Suprapubic skin (tissue), 4 donors: ENCODE measurements around the gene NOS1AP. TPM values are rescaled to one million over a fixed set of nuclear protein-coding genes. Genes with fewer than 3 reads are reported as not detected.

Experiments
- DNase-seq, 2 donors: peaks; one replicate each; pipeline ENCODE4 v3.0.0-alpha.2; 2019; ENCODE audit warnings: low spot score in 2 of 2
- H3K27ac ChIP-seq: fragments of 200-600 bp; sonication (generic); one replicate; pipeline ENCODE4 v1.5.1; 2019
- H3K27me3 ChIP-seq: fragments of 200-600 bp; sonication (generic); one replicate; pipeline ENCODE4 v1.5.1; 2019
- H3K36me3 ChIP-seq: fragments of 200-600 bp; sonication (generic); one replicate; pipeline ENCODE4 v1.5.1; 2019
- H3K4me1 ChIP-seq: fragments of 200-600 bp; sonication (generic); one replicate; pipeline ENCODE4 v1.5.1; 2019
- H3K4me3 ChIP-seq: fragments of 200-600 bp; sonication (generic); one replicate; pipeline ENCODE4 v1.5.1; 2019; ENCODE audit warnings: mild to moderate bottlenecking
- H3K9me3 ChIP-seq: fragments of 200-600 bp; sonication (generic); one replicate; pipeline ENCODE4 v1.5.1; 2019
- EP300 ChIP-seq: sonication (generic); formaldehyde crosslinking; IDR thresholded peaks from one replicate; pipeline ENCODE4 v1.6.1; 2017; ENCODE audit warnings: antibody characterized with exemption
- POLR2A ChIP-seq, 2 donors: fragments of 450-650 bp; IDR thresholded peaks; one replicate each; pipeline ENCODE4 v1.6.1; 2017; ENCODE audit warnings: antibody characterized with exemption in 2 of 2, mild to moderate bottlenecking in 2 of 2, moderate library complexity in 2 of 2
- POLR2AphosphoS5 ChIP-seq, 3 donors: sonication (generic); formaldehyde crosslinking; IDR thresholded peaks; one replicate each; pipeline ENCODE4 v1.6.1; 2017; ENCODE audit warnings: antibody characterized with exemption in 3 of 3
- WGBS: methylation state at CpG from one replicate; pipeline ENCODE4 v1.1.5; 2018; 5-methylcytosine and 5-hydroxymethylcytosine counted together
- total RNA-seq, 4 donors: library from RNA; depleted of rRNA; stranded (reverse); fragments of >200 nt; gene quantifications; one replicate each; pipeline ENCODE4 v1.1.0, GENCODE V29; 2016
- TF ChIP-seq, protein P1 (sequence below), 2 donors: fragments of 200-600 bp in 1 of 2; fragments of 450-650 bp in 1 of 2; sonication (generic) in 1 of 2; IDR thresholded peaks; one replicate each; pipeline ENCODE4 v1.5.1; 2016 to 2019; ENCODE audit warnings: antibody characterized with exemption in 2 of 2, mild to moderate bottlenecking in 1 of 2, moderate library complexity in 1 of 2

The NOS1AP gene
- total RNA-seq, 4 donors from 2014 or later, result 1.9 to 9.5 (median 3.3) TPM

DNA sequence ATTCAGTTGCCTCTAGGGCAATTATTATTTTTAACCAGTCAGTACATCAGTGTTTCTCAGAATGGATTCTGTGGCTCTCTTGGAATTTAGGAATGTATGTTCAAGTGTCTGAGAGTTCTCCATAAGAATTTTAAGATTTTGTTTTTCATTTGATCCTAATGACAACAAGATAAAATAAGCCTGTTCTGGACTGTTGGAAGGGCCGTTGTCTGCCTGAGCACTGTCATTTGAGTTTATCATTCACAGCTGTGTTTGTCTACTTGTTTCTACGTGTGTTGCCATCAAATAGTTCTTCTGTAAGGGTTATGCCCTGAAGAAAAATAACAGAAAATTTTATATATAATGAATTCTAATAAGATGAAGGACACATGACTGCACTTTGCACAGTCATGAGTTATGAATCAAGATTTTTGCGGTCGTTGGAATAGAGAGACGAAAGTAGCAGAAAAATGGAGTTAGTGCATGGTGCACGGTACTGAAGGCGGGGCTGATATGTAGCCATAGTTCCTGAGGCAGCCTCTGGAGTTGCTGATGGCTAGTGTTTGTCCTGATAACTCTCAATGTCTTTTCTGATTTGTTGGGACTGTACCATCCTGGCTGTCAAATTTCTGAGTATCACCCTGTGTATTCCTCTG is 92.5 kb downstream of the NOS1AP start:
- no peak for DNase-seq

DNA sequence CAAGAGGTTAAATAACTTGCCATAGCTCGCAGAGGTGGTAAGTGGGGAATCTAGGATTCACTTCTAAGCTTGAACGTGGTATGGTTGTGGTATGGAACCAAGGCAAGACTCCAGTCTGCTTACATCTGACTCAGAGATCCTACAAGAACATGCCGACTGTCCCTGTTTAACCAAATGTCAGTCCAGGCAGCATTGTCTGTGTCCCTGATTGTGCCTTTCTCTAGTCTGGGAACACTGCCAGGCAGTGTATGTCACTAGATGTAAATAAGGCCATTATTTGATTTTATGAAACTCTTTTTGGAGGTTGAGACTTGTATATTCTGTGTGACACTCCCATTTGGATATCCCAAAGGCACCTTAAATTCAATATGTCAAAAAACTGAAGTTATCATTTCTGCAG is 96.0 kb downstream of the NOS1AP start:
- Histone ChIP-seq H3K27me3 (no peaks in the 10 kb centered on the region), H3K9me3 (no peaks in the 10 kb centered on the region), H3K27ac (no peak overlapping the region), H3K36me3 (no peaks in the 10 kb centered on the region), H3K4me1 (peaks cover 12% of the 10 kb centered on the region), H3K4me3 (no peak overlapping the region)
- no peak for DNase-seq
- TF ChIP-seq POLR2AphosphoS5 (IDR thresholded peaks at IDR 0.05) (no peak), EP300 (no peak), POLR2A (IDR thresholded peaks at IDR 0.05) (no peak)
- TF ChIP-seq, protein P1, sequence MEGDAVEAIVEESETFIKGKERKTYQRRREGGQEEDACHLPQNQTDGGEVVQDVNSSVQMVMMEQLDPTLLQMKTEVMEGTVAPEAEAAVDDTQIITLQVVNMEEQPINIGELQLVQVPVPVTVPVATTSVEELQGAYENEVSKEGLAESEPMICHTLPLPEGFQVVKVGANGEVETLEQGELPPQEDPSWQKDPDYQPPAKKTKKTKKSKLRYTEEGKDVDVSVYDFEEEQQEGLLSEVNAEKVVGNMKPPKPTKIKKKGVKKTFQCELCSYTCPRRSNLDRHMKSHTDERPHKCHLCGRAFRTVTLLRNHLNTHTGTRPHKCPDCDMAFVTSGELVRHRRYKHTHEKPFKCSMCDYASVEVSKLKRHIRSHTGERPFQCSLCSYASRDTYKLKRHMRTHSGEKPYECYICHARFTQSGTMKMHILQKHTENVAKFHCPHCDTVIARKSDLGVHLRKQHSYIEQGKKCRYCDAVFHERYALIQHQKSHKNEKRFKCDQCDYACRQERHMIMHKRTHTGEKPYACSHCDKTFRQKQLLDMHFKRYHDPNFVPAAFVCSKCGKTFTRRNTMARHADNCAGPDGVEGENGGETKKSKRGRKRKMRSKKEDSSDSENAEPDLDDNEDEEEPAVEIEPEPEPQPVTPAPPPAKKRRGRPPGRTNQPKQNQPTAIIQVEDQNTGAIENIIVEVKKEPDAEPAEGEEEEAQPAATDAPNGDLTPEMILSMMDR (IDR thresholded peaks at IDR 0.05), result no peak
- WGBS, result 86% methylated on average over 3 of the region's 3 CpGs

More for the DNA sequence above, 92.5 kb downstream of the NOS1AP start:
- Histone ChIP-seq H3K36me3 (no peaks in the 10 kb centered on the region), H3K4me3 (no peak overlapping the region), H3K27ac (no peak overlapping the region), H3K27me3 (no peaks in the 10 kb centered on the region), H3K9me3 (no peaks in the 10 kb centered on the region), H3K4me1 (peaks cover 4% of the 10 kb centered on the region)
- WGBS, result 38% methylated on average over 7 of the region's 7 CpGs
- TF ChIP-seq EP300 (no peak), POLR2AphosphoS5 (IDR thresholded peaks at IDR 0.05) (no peak), POLR2A (IDR thresholded peaks at IDR 0.05) (no peak)
- TF ChIP-seq, protein P1 (IDR thresholded peaks at IDR 0.05), result no peak

DNA sequence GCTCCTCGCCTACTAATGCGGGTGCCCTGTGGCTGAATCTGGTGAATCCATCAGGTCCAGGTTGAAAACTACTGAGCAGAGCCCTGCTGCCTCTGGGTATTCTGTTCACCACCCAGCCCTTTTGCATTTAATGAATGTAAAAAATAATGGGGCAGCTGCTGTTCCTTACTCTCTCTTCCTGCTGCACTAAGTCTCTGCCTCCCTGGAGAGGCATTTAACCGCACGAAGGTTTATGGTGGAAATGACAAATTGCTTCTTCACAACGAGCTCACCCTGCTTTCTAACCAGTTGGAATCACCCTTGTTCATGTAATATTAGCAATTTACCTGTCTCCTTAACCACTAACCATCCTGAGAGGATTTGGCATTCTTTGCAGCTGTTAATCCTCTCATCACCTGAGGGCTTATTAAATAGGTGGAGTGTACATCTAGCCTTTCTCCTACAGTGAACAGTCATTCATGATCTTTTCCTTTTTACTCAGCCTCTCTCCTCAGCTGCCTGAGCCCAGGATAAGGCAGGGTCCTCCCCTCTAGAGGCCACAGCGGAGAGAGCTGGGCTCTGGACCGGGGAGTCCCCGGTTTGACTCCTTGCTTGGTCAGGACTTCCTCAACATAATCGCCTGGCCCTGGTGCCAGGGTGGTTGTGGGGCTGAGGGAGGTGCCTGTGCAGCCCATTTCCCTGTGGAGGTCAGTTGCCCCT is 97.6 kb downstream of the NOS1AP start:
- Histone ChIP-seq H3K27ac (peak overlapping the region; percentile 14), H3K4me1 (peaks cover 12% of the 10 kb centered on the region), H3K9me3 (no peaks in the 10 kb centered on the region), H3K27me3 (no peaks in the 10 kb centered on the region), H3K4me3 (no peak overlapping the region), H3K36me3 (no peaks in the 10 kb centered on the region)
- DNase-seq, result no peak
- TF ChIP-seq, protein P1 (IDR thresholded peaks at IDR 0.05), result no peak
- TF ChIP-seq EP300, result no peak
- TF ChIP-seq POLR2A (IDR thresholded peaks at IDR 0.05), result no peak
- TF ChIP-seq POLR2AphosphoS5 (IDR thresholded peaks at IDR 0.05), result no peak
- 68% methylated on average over 9 of the region's 9 CpGs for WGBS

DNA sequence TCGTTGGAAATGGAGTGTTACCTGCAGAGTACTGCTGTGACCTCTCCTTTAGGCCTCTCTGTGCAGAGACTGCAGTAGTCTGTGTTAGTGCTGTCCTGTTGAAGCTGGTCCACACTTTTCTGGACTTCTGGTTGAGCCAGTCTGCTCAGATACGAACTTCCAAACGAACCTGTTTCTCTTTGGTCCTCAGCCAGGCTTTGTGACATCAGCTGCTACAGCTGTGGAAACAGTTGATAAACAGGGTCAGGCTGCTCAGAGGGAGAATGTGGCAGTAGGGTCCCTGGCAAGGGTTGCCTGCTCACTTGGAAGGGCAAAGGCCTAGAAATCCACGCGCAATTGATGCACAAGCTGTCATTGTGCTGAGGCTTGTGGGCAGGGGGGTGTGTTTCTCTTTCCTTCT is 98.8 kb downstream of the NOS1AP start:
- no peak for DNase-seq
- Histone ChIP-seq H3K27ac (no peak overlapping the region), H3K4me3 (no peak overlapping the region), H3K27me3 (no peaks in the 10 kb centered on the region), H3K4me1 (peaks cover 12% of the 10 kb centered on the region), H3K9me3 (no peaks in the 10 kb centered on the region), H3K36me3 (no peaks in the 10 kb centered on the region)
- TF ChIP-seq POLR2A (IDR thresholded peaks at IDR 0.05) (no peak), EP300 (no peak), POLR2AphosphoS5 (IDR thresholded peaks at IDR 0.05) (no peak)
- TF ChIP-seq, protein P1 (IDR thresholded peaks at IDR 0.05), result no peak
- 77% methylated on average over 5 of the region's 5 CpGs for WGBS

DNA sequence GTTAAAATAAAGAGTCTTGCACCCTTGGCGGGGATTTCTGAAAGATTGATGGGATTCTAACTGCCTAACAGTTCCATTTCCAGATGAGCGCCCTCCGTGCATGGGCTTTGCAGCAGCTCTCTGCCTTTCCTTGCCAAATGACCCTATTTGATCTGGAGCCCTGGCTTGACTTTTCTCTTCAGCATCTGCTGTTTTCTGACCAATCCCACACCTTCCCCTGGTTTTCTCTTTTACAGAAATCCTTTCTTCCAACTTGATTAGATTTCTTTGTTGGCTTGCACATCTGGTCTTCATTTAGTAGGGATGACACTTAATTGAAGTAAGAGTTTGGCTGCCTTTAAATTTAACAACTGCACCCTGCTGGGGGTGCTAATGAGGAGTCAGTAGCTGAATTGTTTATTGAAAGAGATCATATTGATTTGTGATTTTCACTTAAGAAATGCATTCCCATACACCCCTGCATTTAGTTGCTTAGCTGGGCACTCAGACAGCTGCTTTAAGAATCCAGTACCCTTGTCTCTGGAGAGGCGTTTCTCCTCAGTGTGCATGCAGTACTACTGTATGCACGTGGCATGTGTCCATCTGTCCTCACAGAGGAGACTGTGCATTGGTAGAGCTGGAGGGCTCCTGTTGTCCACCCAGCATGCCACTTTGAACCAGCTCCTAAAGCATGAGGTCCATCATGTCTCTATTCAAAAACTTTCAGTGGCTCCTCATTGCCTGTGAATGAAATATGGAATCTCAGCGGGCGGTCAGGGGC is 99.7 kb downstream of the NOS1AP start:
- Histone ChIP-seq H3K4me3 (no peak overlapping the region), H3K36me3 (no peaks in the 10 kb centered on the region), H3K4me1 (peaks cover 12% of the 10 kb centered on the region), H3K27me3 (no peaks in the 10 kb centered on the region), H3K27ac (no peak overlapping the region), H3K9me3 (no peaks in the 10 kb centered on the region)
- no peak for DNase-seq
- TF ChIP-seq, protein P1 (IDR thresholded peaks at IDR 0.05), result no peak
- TF ChIP-seq EP300 (no peak), POLR2A (IDR thresholded peaks at IDR 0.05) (no peak), POLR2AphosphoS5 (IDR thresholded peaks at IDR 0.05) (no peak)
- WGBS, result 72% methylated on average over 7 of the region's 7 CpGs
